DMS 273 (cell line): ENCODE measurements around the gene HOXD11.

ENCODE experiments used
- DNase-seq: peaks from one replicate; lab custom pipeline; 2025; ENCODE audit not compliant: unreplicated experiment; lab: John Stamatoyannopoulos, UW

HOXD11 gene

GRCh38 chr2:176093145-176093897 is 13.8 kb upstream of the HOXD11 start:
- peak; percentile 81 for DNase-seq

- DNase-seq, result no peak
Observed at GRCh38 chr2:176093898-176094249, 13.2 kb upstream of the HOXD11 start.

DNA sequence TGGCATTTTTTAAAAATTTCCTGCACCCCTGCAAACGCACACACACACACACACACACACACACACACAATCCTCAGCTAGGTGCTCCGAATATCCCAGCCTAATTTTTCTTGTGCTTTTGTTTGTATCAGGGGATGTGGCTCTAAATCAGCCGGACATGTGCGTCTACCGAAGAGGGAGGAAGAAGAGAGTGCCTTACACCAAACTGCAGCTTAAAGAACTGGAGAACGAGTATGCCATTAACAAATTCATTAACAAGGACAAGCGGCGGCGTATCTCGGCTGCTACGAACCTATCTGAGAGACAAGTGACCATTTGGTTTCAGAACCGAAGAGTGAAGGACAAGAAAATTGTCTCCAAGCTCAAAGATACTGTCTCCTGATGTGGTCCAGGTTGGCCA is 12.7 kb upstream of the HOXD11 start:
- peak; percentile 44 for DNase-seq

GRCh38 chr2:176095421-176095820 is 11.7 kb upstream of the HOXD11 start:
- no peak for DNase-seq

- DNase-seq, result no peak
Observed at GRCh38 chr2:176096243-176096985, 10.7 kb upstream of the HOXD11 start.

DNA sequence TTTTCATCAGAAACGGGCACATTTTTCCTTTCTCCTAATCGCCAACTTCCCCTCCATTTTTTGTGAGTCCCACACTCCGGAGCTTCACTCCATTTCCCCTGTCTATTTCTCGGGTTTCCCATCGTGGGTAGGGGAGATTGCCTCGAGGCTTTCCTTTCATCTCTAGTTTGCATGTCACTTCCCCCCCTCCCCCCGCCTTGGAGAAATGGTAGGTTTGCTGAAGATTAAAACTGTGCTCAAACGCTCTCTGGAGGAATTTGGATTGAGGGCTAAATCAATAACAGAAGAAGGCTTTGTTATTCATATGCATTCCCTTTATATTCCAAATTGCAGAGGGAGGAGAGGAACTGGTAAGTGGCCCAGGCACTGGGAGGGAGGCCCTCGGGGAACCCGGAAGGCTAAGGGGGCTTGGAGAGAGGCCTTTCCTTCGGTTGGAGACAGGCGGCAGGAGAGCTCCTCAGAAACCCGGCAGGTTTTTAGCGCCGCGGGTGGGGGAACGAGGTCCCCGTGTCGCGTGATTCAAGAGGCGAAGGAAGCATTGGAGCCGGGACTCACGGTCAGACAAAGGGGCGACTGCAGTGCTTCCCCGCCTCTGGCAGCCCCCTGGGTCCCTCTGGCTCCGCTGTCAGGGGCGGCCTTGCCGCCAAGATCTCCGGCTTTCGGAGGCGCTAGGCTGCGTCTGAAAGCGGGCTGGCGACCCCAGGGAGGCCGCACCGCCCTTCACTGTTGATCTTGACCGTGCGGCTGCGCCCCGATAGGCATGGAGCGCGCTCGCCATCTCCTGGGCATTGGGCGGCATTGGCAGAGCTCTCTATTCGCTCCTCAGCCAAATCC is 9.9 kb upstream of the HOXD11 start:
- peak; percentile 95 for DNase-seq

DNA sequence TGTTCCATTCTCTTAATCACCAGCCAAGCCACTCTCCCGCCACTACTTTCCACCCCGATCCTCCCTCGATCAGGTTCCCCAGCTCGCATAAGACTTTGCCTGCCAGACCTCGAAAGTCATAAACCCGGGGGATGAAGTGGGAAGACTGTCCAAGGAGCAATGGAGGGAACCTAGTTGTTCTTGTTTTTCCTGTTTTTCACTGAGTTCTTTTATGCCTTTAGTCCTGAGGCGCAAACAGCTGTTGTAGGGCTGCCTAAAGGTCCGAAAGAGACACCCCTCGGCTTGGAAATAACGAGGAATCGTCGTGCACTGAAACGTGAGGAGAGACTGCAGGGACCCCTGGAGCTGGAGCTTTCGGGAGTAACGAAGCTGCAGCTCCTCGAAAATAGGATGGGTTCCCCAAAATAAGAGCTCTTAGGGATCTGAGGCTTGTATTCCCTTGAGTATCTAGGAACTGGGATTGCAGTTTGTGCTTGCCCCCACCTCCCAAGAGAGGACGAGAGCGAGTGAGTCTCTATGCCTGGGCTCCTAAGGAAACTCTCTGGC is 9.2 kb upstream of the HOXD11 start:
- DNase-seq, result no peak

- DNase-seq, result peak; percentile 43
Observed at GRCh38 chr2:176098366-176099158, 8.5 kb upstream of the HOXD11 start.

DNA sequence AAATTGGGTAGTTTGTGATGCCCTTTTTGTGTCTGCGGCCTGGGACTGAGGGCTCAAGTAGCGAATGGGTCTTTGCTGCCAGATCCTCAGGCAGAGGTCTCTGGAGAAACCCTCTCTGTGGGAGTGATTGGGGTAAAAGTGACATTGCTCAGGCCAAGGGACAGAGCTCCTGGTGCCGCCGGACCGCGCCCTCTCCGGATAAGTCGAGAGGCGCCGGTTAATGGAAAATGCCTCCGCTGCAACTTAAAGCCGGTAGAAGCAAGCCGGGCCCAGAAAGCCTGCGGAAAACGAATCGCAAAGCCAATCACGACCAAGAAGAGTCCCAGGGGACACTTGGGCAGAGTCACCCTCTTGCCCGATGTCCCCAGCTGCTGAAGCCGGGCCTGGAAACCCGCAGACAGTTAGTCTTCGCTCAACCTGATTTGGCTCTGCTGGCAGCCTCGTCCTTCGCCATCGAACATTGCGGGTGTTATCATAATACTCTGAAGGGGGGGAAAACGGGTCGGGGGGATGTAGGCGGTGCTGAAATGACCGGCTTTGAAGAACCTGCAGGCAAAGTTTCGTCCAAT is 7.8 kb upstream of the HOXD11 start:
- no peak for DNase-seq

DNA sequence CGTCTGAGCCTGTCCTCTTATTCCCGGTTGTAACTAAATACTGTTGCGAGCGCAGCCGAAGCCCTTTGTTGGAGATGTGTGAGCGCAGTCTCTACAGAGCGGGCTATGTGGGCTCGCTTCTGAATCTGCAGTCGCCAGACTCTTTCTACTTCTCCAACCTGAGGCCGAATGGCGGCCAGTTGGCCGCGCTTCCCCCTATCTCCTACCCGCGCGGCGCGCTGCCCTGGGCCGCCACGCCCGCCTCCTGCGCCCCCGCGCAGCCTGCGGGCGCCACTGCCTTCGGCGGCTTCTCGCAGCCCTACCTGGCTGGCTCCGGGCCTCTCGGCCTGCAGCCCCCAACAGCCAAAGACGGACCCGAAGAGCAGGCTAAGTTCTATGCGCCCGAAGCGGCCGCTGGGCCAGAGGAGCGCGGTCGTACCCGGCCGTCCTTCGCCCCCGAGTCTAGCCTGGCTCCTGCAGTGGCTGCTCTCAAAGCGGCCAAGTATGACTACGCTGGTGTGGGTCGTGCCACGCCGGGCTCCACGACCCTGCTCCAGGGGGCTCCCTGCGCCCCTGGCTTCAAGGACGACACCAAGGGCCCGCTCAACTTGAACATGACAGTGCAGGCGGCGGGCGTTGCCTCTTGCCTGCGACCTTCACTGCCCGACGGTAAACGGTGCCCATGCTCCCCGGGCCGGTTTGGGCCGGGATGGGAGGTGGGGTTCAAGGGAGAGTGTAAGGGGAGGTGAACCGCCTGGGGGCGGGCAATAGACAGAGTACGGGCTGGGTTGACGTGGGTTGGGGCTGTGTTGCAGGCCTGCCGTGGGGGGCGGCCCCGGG is 7.1 kb upstream of the HOXD11 start, which contains the start of gene HOXD12:
Gene HOXD12 (plus strand): TSS at position 68 of the 819 bp plus-strand sequence. CDS start 7 bp downstream, at position 75.
- no peak for DNase-seq

GRCh38 chr2:176100547-176101140 is 6.4 kb upstream of the HOXD11 start:
- no peak for DNase-seq

- DNase-seq, result no peak
Observed at GRCh38 chr2:176101216-176101830, 5.8 kb upstream of the HOXD11 start.

DNA sequence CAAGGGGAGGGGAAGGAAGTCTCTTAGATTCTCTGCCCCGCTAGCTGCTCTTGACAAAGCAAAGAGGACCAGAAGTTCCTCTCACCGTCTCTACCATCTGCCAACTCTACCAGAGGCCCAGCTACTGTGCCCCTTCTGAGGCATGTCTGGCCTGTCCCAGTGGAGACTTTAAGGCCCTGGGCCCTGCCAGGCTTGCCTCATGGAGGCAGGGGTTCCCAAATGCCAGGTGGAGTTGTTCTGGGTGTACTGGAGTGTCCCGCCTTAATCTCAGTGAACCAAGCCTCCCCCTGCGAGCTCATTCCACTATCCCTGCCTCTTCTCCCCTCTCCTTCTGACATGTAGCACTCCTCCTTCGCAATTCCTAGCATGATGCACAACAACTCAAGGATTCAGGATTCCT is 5.2 kb upstream of the HOXD11 start:
- no peak for DNase-seq

DNA sequence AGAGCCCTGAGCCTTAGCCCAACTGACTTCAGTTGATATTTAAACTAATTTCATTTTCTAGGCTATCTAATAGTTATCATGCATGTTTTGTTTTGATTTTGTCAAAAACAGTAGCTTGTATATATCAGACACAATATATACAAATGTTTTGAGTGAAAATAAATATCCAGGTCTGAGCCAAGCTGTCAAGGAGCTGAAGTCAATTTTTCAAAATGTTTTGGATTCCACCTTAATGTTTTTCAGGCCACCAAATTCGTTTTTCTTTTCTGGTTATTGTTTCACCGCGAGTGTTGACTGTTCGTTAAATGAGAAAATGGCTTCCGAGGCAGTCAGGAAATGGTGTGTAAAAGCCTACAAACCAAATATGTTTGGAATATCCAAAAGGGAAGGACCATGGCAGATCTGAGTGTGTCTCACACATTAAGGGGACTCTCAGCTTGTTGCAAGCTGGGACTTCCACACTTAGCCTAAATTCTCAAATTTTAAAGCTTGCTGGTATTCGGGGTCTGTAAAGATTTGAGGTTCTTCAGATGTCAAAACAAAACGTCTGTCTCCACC is 4.7 kb upstream of the HOXD11 start:
- DNase-seq, result no peak

DNA sequence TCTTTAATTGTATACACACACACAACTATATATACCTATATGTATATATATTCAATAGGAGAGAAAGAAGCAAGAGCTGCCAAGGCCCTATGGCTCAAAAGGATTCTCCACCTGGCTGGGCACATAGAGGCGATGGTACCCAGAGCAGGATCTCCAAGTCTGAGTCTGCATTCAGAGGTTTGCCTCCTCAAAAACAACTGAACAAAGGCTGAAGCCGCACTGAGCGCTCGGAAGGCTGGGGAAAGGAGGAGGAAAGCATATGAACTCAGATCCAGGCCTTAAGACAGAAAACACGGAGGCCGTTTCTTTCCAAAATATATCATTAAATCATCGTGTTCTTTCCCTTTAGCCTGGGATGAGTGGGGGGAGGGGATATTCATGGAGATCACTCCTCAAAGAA is 3.9 kb upstream of the HOXD11 start:
- DNase-seq, result no peak

DNA sequence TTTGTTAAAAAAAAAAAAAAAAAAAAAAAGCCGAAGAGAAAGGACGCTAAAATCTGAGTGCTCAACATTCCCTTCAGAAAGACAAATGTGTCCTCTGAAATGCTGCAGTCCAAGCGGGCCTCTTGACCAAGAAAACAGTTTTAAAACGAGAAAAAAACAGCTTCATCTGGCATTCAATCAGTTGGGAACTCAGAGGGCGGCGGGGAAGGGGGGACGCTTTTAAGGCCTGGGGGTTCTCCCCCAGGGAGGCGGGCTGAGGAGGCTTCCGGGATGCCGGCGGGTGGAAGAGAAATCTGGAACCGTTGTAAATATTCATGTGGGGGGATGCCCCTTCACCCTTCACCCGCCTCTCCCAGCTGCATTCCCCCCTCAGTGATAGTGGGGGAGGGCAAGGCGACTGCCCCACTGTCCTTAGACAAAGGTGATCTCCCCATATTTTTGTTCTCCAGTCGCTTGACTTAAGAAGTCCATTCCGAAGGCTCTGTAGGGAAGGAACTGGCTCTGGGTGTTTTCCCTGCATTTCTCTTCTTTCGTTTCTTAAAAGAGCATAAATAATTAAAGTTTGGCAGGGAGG is 3.3 kb upstream of the HOXD11 start:
- DNase-seq, result no peak

GRCh38 chr2:176104316-176105077 is 2.6 kb upstream of the HOXD11 start:
- DNase-seq, result no peak
